ENCODE data around the gene HACD1. TPM values are rescaled to one million over a fixed set of nuclear protein-coding genes. Genes with fewer than 3 reads are reported as not detected.

The HACD1 gene
- total RNA-seq, 4 donors from 2014 or later: 6.1 to 9.3 (median 7.5) TPM

- H3K4me3 ChIP-seq: peak overlapping the region; percentile 55 to 94 (median 72)
- peak overlapping the region; percentile 6 to 83 (median 56) for H3K27ac ChIP-seq
- no peaks in the 10 kb centered on the region for H3K36me3 ChIP-seq
- WGBS, 2 donors: 5 to 6% methylated on average over 32 to 33 of the region's 48 CpGs
- TF ChIP-seq POLR2A (IDR thresholded peaks at IDR 0.05) (no peak), EP300 (IDR thresholded peaks at IDR 0.05) (no peak)
- TF ChIP-seq, protein P1, sequence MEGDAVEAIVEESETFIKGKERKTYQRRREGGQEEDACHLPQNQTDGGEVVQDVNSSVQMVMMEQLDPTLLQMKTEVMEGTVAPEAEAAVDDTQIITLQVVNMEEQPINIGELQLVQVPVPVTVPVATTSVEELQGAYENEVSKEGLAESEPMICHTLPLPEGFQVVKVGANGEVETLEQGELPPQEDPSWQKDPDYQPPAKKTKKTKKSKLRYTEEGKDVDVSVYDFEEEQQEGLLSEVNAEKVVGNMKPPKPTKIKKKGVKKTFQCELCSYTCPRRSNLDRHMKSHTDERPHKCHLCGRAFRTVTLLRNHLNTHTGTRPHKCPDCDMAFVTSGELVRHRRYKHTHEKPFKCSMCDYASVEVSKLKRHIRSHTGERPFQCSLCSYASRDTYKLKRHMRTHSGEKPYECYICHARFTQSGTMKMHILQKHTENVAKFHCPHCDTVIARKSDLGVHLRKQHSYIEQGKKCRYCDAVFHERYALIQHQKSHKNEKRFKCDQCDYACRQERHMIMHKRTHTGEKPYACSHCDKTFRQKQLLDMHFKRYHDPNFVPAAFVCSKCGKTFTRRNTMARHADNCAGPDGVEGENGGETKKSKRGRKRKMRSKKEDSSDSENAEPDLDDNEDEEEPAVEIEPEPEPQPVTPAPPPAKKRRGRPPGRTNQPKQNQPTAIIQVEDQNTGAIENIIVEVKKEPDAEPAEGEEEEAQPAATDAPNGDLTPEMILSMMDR (IDR thresholded peaks at IDR 0.05): no peak
- no peaks in the 10 kb centered on the region for H3K9me3 ChIP-seq
- H3K27me3 ChIP-seq: no peaks in the 10 kb centered on the region
- DNase-seq (ENCODE audit: low spot score in 2 of 2): peak; percentile 24 to 36
- H3K4me1 ChIP-seq: peaks cover 0 to 14% (median 3%) of the 10 kb centered on the region in 4 donors
Observed at GRCh38 chr10:17616403-17617030, 657 bp downstream of the HACD1 start.

DNA sequence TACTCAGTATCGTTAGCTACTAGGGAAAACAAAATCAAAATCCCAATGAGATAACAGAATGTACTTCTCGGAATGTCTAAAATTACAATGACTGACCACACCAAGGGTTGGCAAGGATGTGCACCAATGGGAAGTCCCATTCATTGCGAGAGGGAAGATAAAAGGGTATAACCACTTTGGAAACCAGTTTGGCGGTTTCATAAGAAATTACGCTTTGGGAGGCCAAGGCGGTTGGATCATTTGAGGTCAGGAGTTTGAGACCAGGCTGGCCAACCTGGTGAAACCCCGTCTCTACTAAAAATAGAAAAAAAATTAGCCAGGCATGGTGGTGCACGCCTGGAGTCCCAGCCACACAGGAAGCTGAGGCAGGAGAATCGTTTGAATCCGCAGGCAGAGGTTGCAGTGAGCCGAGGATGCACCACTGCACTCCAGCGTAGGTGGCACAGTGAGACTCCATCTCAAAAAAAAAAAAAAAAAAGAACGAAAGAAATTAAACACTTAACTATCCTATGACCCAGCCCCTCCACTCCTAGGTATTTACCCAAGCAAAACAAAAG, 7.6 kb downstream of the HACD1 start:
- no peak overlapping the region for H3K4me3 ChIP-seq
- 84 to 89% methylated on average over 13 of the region's 13 CpGs for WGBS, 2 donors
- H3K9me3 ChIP-seq: no peaks in the 10 kb centered on the region
- no peaks in the 10 kb centered on the region for H3K27me3 ChIP-seq
- H3K36me3 ChIP-seq: no peaks in the 10 kb centered on the region
- TF ChIP-seq EP300 (IDR thresholded peaks at IDR 0.05) (no peak), POLR2A (IDR thresholded peaks at IDR 0.05) (no peak)
- TF ChIP-seq, protein P1 (IDR thresholded peaks at IDR 0.05): no peak
- H3K4me1 ChIP-seq: peaks cover 0 to 5% (median 0%) of the 10 kb centered on the region in 4 donors
- DNase-seq (ENCODE audit: low spot score in 2 of 2): no peak
- H3K27ac ChIP-seq: no peak overlapping the region

- no peaks in the 10 kb centered on the region for H3K27me3 ChIP-seq
- H3K4me1 ChIP-seq: peaks cover 0 to 5% (median 0%) of the 10 kb centered on the region in 4 donors
- 48 to 53% methylated on average over 9 of the region's 9 CpGs for WGBS, 2 donors
- H3K9me3 ChIP-seq: no peaks in the 10 kb centered on the region
- H3K4me3 ChIP-seq: no peak overlapping the region
- peak overlapping the region in 1 of 4 donors; percentile 22 for H3K27ac ChIP-seq
- peak in 1 of 2 donors; percentile 30 for DNase-seq (ENCODE audit: low spot score in 2 of 2)
- no peaks in the 10 kb centered on the region for H3K36me3 ChIP-seq
- TF ChIP-seq EP300 (IDR thresholded peaks at IDR 0.05): no peak
- TF ChIP-seq, protein P1 (IDR thresholded peaks at IDR 0.05): peak; percentile 80 to 85 (median 84)
Observed at GRCh38 chr10:17607603-17608332, 9.4 kb downstream of the HACD1 start.

- Histone ChIP-seq H3K36me3 (no peaks in the 10 kb centered on the region), H3K27ac (peak overlapping the region in 1 of 4 donors; percentile 22), H3K4me1 (peaks cover 0 to 5% (median 0%) of the 10 kb centered on the region in 4 donors), H3K4me3 (no peak overlapping the region), H3K27me3 (no peaks in the 10 kb centered on the region), H3K9me3 (no peaks in the 10 kb centered on the region)
- no peak for DNase-seq (ENCODE audit: low spot score in 2 of 2)
- WGBS, 2 donors: 64 to 67% methylated on average over 2 of the region's 2 CpGs
- TF ChIP-seq EP300 (IDR thresholded peaks at IDR 0.05) (no peak), POLR2A (IDR thresholded peaks at IDR 0.05) (no peak)
- TF ChIP-seq, protein P1 (IDR thresholded peaks at IDR 0.05): no peak
Observed at GRCh38 chr10:17607060-17607459, 10.1 kb downstream of the HACD1 start.

- no peak for TF ChIP-seq EP300 (IDR thresholded peaks at IDR 0.05)
- no peak for TF ChIP-seq POLR2A (IDR thresholded peaks at IDR 0.05)
- TF ChIP-seq, protein P1 (IDR thresholded peaks at IDR 0.05): no peak
Observed at GRCh38 chr10:17606547-17607040, 10.6 kb downstream of the HACD1 start.

More at GRCh38 chr10:17606547-17607040, 10.6 kb downstream of the HACD1 start:
- Histone ChIP-seq H3K4me1 (peaks cover 0 to 5% (median 0%) of the 10 kb centered on the region in 4 donors), H3K27me3 (no peaks in the 10 kb centered on the region), H3K36me3 (no peaks in the 10 kb centered on the region), H3K4me3 (no peak overlapping the region), H3K9me3 (no peaks in the 10 kb centered on the region), H3K27ac (no peak overlapping the region)
- DNase-seq (ENCODE audit: low spot score in 2 of 2): no peak
- 45 to 46% methylated on average over 3 of the region's 3 CpGs for WGBS, 2 donors

Measured in tibial nerve (tissue), 4 donors.